Uterus (tissue), 2 donors: ENCODE measurements around the gene MS4A15.

Experiments used
- CTCF ChIP-seq, 4 experiments: fragments of 200-600 bp in 2 of 4; fragments of 450-650 bp in 2 of 4; sonication (generic) in 2 of 4; IDR thresholded peaks; one replicate each; pipeline ENCODE4 v1.5.1; 2016 to 2019; ENCODE audit warnings: antibody characterized with exemption in 4 of 4, mild to moderate bottlenecking in 2 of 4, moderate library complexity in 1 of 4
- POLR2A ChIP-seq, 2 donors: fragments of 450-650 bp; IDR thresholded peaks; one replicate each; pipeline ENCODE4 v1.6.1; 2016; ENCODE audit warnings: antibody characterized with exemption in 2 of 2, mild to moderate bottlenecking in 1 of 2, moderate library complexity in 1 of 2

- no peak for TF ChIP-seq CTCF (IDR thresholded peaks at IDR 0.05)
- TF ChIP-seq POLR2A (IDR thresholded peaks at IDR 0.05), result no peak
Observed at GRCh38 chr11:60825790-60826189, 69.1 kb downstream of the MS4A15 start.
